Left lung (tissue), 10 donors: ENCODE results near the gene COQ5. TPM values are rescaled to one million over a fixed set of nuclear protein-coding genes. Genes with fewer than 3 reads are reported as not detected.

ENCODE experiments used
- ATAC-seq: fragments of 200-7000 bp; cut with Tn5 transposase; one replicate; pipeline ENCODE4 v1.9.1; 2020; ENCODE audit warnings: moderate library complexity
- DNase-seq, 4 donors: peaks; one replicate each; pipeline ENCODE4 v3.0.0-alpha.2; 2013 to 2020
- H3K27ac ChIP-seq, 2 donors: fragments of 200-600 bp; sonication (generic) in 1 of 2; one replicate each; pipeline versions ENCODE4 v1.5.0 to v1.8.0; 2020 to 2021
- H3K27me3 ChIP-seq, 2 donors: fragments of 200-600 bp; sonication (generic) in 1 of 2; one replicate each; pipeline versions ENCODE4 v1.5.0 to v1.8.0; 2020 to 2021
- H3K36me3 ChIP-seq, 2 donors: fragments of 200-600 bp; sonication (generic) in 1 of 2; one replicate each; pipeline versions ENCODE4 v1.5.0 to v1.8.0; 2020 to 2021
- H3K4me1 ChIP-seq, 2 donors: fragments of 200-600 bp; one replicate each; pipeline ENCODE4 v1.8.0; 2021
- H3K4me3 ChIP-seq, 2 donors: fragments of 200-600 bp; sonication (generic) in 1 of 2; one replicate each; pipeline versions ENCODE4 v1.5.0 to v1.8.0; 2020 to 2021; ENCODE audit warnings: mild to moderate bottlenecking in 1 of 2
- H3K9me3 ChIP-seq, 2 donors: fragments of 200-600 bp; sonication (generic) in 1 of 2; one replicate each; pipeline versions ENCODE4 v1.5.0 to v1.8.0; 2020 to 2021
- CTCF ChIP-seq, 2 donors: fragments of 200-600 bp; sonication (generic) in 1 of 2; IDR thresholded peaks; one replicate each; pipeline versions ENCODE4 v1.5.0 to v1.8.0; 2021; ENCODE audit warnings: antibody characterized with exemption in 2 of 2
- intact Hi-C, 2 donors: fragments of 100-400 bp; cut with DNase I; formaldehyde crosslinking; loops; one replicate each; pipeline versions ENCODE4 v1.11.2 to v1.14.2; 2022
- polyA plus RNA-seq, 6 donors: library from polyadenylated mRNA; unstranded; fragments of 120-200 nt; gene quantifications; one replicate each; pipeline ENCODE4 v1.2.1, GENCODE V29; 2013; ENCODE audit not compliant: insufficient read length in 6 of 6
- total RNA-seq, 2 donors: library from RNA; stranded (reverse); fragmentation: NEBNext Ultra II Directional; extraction: Animal tissue kit (Norgen Biotek cat#: 25700); gene quantifications; one replicate each; pipeline ENCODE4 v1.2.1, GENCODE V29; 2021
- donor health status: DM: no; HTN: yes; CAD: no.
- donor health status: DM: no; HTN: no; CAD: no.

The COQ5 gene
- total and polyA plus RNA-seq, 8 donors, result 23.1 to 58.8 (median 48.1) TPM

GRCh38 chr12:120537856-120538220 is 8.9 kb upstream of the COQ5 start:
- H3K4me3 ChIP-seq, result peak overlapping the region in 1 of 2 donors; percentile 99
- H3K4me1 ChIP-seq, result peaks cover 44 to 84% of the 10 kb centered on the region in 2 donors

GRCh38 chr12:120536064-120536791 is 7.3 kb upstream of the COQ5 start:
- ATAC-seq (no peak), DNase-seq (no peak)
- intact Hi-C loops, result no loop called here
- no peaks in the 10 kb centered on the region for H3K27me3 ChIP-seq
- H3K4me3 ChIP-seq, result peak overlapping the region; percentile 88 to 99
- H3K9me3 ChIP-seq, result no peaks in the 10 kb centered on the region
- H3K4me1 ChIP-seq, result peaks cover 44 to 68% of the 10 kb centered on the region in 2 donors
- no peak for TF ChIP-seq CTCF (IDR thresholded peaks at IDR 0.05)
- peak overlapping the region; percentile 91 to 93 for H3K27ac ChIP-seq
- H3K36me3 ChIP-seq, result no peaks in the 10 kb centered on the region

More at GRCh38 chr12:120537856-120538220, 8.9 kb upstream of the COQ5 start:
- DNase-seq, result no peak
- TF ChIP-seq CTCF (IDR thresholded peaks at IDR 0.05), result no peak
- H3K36me3 ChIP-seq, result peaks cover 0 to 6% of the 10 kb centered on the region in 2 donors
- no peaks in the 10 kb centered on the region for H3K9me3 ChIP-seq
- no peaks in the 10 kb centered on the region for H3K27me3 ChIP-seq
- peak overlapping the region; percentile 76 to 77 for H3K27ac ChIP-seq
- intact Hi-C loops, result no loop called here
- no peak for ATAC-seq

- H3K36me3 ChIP-seq, result no peaks in the 10 kb centered on the region
- no peak for TF ChIP-seq CTCF (IDR thresholded peaks at IDR 0.05)
- ATAC-seq (peak; percentile 60), DNase-seq (peak in 3 of 4 donors; percentile 47 to 89 (median 57))
- intact Hi-C loops, result no loop called here
- no peaks in the 10 kb centered on the region for H3K9me3 ChIP-seq
- no peaks in the 10 kb centered on the region for H3K27me3 ChIP-seq
- peak overlapping the region; percentile 91 to 93 for H3K27ac ChIP-seq
- peaks cover 44 to 65% of the 10 kb centered on the region in 2 donors for H3K4me1 ChIP-seq
- peak overlapping the region; percentile 88 to 99 for H3K4me3 ChIP-seq
Observed at GRCh38 chr12:120534703-120535655, 6.0 kb upstream of the COQ5 start.

GRCh38 chr12:120534203-120534702 is 5.3 kb upstream of the COQ5 start, which contains the start of gene RNF10:
Gene RNF10, plus strand, starts transcription at chr12:120534356. Its CDS starts 456 bp downstream, at chr12:120534812.
- H3K27me3 ChIP-seq, result no peaks in the 10 kb centered on the region
- peak; percentile 74 to 93 (median 90) for DNase-seq
- peak within 1 kb of the TSS; percentile 88 to 99 for H3K4me3 ChIP-seq
- intact Hi-C loops, result no loop called here
- H3K9me3 ChIP-seq, result no peaks in the 10 kb centered on the region
- H3K4me1 ChIP-seq, result peaks cover 42 to 64% of the 10 kb centered on the region in 2 donors
- peak within 1 kb of the TSS; percentile 91 to 93 for H3K27ac ChIP-seq
- no peaks in the 10 kb centered on the region for H3K36me3 ChIP-seq
- ATAC-seq, result peak; percentile 64
- no peak for TF ChIP-seq CTCF (IDR thresholded peaks at IDR 0.05)
